ENCODE data around the gene TBXA2R.
"Not testable (repeated sequence)": the region's sequence is repeated elsewhere in the genome, so short reads cannot be mapped to it uniquely, and the experiment has no call there.

The TBXA2R gene

GRCh38 chr19:3639479-3639878 is 32.8 kb upstream of the TBXA2R start:
- DNase-seq (ENCODE audit: low read depth), result no peak

DNA sequence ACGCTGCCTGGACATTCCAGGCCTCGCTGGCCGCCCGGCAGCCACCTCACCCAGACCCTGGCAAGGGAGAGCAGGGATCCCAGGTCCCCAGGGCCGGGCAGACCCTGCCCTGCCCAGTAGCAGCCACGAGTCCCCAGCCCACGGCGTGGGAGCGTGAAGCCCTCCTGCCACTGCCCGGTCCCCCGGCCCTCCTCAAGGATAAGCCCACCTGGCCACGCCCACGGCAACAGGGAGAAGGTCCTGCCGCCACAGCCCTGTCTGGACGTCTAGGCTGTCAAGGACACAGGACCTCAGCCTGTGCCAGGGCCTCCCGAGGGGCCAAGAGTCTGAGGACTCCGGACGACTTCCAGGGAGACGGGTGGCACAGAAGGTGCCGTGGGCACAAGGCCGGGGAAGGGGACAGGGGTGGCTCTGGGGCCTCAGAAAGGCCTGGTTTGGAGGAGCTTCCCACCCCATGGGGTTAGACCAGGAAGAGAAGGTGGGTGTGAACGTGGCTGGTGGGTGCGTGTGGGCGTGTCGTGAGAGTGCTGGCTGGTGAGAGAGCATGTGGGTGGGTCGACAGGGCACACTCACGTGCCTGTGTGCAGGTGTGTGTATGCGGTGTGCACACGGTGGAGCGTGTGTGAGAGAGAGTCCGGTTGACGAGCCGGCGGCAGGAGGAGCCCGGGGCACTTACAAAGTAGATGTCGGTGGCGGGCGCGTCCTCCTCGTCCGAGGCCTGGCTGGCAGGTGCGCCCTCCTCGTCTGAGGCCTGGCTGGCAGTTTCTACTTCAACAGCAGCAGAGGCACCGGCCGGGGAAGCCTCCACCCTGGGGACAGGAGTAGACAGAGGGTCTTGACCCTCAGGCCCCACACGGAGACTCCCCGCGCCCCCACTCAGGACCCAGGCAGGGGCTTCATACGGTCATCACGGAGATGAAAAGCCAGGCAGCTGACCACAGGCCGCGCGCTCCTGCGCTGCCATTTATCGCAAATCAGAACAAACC is 31.8 kb upstream of the TBXA2R start:
- DNase-seq (ENCODE audit: low read depth), result no peak

GRCh38 chr19:3637621-3638020 is 30.9 kb upstream of the TBXA2R start:
- DNase-seq (ENCODE audit: low read depth), result no peak

DNA sequence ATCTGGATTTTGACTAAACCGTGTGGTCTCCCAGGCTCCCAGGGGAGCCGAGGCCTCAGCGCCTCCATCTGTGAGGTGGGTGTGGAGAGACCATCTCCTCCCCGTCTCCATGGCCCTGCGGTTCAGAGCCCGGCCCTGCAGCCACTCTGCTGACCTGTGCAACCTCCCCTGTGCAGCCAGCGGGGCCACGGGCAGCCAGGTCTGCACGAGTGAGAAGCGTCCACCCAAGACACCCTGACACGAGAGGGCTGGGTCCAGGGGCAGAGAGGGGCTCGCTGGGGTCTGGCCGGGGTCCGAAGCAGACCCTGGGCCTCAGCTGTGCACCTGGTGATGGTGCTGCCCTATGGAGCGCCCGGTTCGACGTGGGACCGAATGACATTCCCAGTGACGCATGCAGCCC is 30.3 kb upstream of the TBXA2R start:
- DNase-seq (ENCODE audit: low read depth), result no peak

DNA sequence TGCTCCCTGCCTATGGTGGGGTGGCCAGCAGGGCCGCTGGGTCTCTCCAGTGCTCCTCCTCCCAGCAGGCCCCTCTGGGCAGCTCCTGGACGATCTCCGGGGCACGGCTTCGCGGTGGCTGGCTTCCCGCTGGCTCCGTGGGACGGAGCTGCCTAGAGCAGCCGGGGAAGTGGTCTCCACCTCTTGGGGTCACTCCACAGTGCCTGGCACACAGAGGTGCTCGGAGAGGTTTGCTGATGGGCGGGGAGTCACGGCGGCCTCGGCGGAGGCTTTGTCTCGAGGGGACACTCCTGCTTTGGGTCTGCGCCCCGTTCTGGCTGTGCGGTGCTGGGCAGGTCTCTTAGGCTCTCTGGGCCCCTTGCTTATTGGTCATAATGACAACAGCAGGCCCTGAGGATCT is 29.8 kb upstream of the TBXA2R start:
- DNase-seq (ENCODE audit: low read depth), result no peak

GRCh38 chr19:3634496-3635045 is 27.9 kb upstream of the TBXA2R start:
- DNase-seq (ENCODE audit: low read depth), result no peak

DNA sequence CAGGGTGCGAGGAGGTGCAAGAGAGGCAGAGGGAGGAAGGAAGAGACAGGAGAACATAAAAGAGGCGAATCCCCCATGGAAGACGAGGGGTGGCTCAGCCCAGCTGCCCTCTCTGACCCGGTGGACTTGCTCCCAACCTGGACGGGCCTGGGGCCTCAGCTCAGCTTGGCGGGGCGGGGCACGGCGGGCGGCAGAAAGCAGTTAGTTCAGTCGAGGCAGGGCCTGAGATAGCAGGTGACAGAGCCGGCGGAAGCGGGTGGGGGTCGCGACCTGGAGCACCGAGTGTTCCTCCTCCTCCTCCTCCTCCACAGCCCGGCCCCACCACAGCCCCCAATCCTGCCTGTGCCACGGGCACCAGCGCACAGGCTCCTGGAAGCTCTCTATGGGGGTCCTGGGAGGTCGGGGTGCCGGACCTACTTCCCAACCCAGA is 26.9 kb upstream of the TBXA2R start:
- DNase-seq (ENCODE audit: low read depth), result no peak

DNA sequence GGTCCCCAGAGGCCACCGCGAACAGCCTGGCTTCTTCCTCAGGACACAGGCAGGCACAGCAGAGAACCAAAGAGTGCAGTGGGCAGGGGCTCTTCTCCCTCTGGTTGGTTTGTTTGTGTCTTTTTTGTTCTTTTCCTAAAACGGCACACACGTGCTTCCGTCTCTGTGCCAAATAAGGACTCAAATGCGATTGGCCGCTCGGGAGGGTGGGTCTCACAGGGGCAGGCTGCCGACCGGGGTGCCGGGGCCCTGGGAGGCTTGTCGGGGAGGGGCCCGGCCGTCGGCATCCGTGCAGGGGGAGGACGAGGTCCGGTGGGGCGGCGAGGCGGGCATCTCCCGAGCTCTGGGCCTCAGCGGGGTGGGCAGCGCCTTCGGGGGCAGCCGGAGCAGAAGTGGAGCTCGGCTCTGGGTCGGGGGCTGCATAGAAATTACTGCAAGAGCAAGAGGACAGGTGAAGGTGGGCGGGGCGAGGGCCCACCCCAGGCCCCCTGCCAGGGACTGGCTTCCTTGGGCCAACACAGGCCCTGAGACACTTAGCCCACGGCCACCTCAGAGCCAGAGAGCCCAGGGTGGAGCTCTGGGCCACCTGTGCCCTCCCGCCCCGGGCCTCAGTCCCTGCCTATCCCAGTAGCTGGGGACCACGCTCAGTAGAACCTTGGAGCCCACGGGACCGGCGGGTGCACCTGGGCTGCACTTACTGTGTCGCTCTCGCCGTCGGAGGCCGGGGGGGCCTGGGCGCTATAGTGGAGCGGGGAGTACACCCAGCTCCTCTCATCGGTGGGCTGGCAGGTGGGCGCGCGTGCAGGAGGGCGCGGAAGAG is 26.3 kb upstream of the TBXA2R start:
- DNase-seq (ENCODE audit: low read depth), result no peak

DNA sequence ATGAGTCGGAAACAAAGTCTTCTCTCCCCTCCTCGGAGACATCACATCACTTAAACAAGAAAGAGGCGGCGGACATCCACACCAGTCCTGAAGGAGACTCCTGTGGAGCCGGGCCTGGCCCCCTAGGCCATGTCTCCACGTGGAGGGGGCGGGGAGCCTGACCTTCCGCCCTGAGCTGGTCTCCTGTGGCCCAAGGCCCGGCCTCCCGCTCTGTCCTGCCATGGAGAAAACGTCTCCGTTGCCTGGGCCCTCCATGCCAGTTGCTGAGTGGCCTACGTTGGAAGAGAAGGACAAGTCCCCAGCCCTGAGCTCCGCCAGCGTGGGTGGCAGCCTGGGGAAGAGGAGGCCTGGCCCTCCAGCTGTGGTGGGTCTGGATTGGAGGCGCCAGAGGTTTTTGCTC is 25.4 kb upstream of the TBXA2R start:
- DNase-seq (ENCODE audit: low read depth), result no peak

GRCh38 chr19:3631053-3631861 is 24.6 kb upstream of the TBXA2R start:
- no peak for DNase-seq (ENCODE audit: low read depth)

- DNase-seq (ENCODE audit: low read depth), result not testable (repeated sequence)
Measured at GRCh38 chr19:3628766-3629165, 22.1 kb upstream of the TBXA2R start.

DNA sequence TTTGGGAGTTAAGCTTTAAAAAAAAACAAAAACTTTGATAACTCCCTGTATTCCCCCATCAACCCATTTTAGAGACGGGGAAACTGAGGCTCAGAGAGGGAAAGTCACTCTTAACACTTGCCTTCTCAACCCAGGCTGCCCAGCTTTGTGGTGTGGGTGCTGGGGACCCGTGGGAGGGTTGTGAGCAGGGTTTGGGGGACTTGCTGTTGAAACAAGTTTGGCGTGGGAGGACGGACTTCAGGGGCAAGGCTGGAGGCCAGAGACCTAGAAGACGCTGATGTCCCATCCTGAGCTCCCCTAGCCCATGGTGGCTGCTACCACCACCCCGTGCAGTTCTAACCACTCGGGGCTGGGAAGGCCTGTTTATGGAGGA is 20.7 kb upstream of the TBXA2R start:
- no peak for DNase-seq (ENCODE audit: low read depth)

DNA sequence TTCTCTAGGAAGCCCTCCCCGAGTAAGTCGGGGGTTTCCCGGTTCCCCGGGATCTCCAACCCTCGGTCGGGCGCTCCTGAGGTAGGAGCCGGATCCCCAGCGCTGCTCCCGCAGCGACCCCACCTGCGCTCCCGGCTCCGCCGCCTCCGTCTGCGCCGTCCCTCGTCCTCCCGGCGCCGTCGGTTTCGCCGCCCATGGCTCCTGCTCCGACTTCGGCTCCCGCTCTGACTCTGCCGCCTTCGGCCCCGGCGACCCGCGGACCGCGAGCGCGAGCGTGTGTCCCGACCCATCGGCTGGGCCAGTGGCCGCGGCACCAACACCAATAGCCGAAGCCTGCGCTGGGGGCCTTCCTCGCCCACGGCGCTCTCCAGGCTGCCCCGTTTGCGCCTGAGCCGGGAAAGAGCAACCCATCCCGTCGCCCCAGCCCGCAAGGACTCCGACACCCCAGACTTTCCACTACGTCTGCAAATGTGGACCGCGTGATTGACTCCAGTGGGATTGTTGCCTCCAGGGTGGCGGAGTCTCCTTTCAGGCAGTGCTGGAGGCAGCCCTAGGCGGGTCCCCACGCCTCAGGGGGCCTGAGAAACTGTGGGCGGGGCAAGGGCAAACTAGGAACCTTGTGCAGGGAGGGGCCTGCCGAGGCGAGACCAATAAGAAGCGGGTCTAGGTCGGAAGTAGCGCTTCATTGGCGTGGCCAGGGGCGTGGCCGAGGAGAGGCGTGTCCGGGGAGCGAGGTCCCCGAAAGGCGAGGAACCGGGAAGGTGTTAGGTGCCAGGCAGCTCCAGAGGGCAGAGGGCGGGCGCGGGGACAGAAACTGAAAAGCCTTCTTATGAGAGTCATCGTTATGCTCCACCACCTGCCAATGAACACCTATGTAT is 20.0 kb upstream of the TBXA2R start, which contains the start of gene CACTIN:
Gene CACTIN, minus strand, starts transcription at position 318 of the 878 bp plus-strand sequence. Its CDS starts 28 bp downstream, at position 290.
- DNase-seq (ENCODE audit: low read depth), result peak; percentile 99

DNA sequence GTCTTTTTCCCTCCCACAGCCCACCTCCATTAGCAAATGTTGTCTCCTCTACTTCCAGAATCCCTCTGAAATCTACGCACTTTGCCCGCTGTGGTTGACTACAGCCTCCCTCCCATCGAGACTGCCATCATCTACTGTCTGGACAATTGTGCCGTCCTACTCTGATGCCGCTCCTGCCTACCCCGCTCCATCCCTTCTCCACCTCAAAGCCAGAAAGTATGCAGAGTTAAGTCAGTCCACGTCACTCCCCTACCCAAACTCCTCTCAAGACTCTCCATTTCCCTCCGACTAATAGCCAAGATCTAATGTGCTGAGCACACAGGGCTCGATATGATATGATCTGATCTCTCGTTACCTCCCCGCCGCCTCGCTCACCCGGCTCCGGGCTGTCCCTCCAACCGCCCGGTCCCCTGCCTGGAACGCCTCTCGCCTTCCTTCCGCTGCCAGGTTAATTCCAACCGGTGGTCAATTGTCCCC is 19.4 kb upstream of the TBXA2R start:
- DNase-seq (ENCODE audit: low read depth), result no peak

GRCh38 chr19:3623716-3624115 is 17.0 kb upstream of the TBXA2R start:
- no peak for DNase-seq (ENCODE audit: low read depth)

- no peak for DNase-seq (ENCODE audit: low read depth)
Measured at GRCh38 chr19:3622224-3622623, 15.5 kb upstream of the TBXA2R start.

GRCh38 chr19:3621689-3622088 is 15.0 kb upstream of the TBXA2R start:
- no peak for DNase-seq (ENCODE audit: low read depth)

GRCh38 chr19:3620817-3621547 is 14.3 kb upstream of the TBXA2R start:
- DNase-seq (ENCODE audit: low read depth), result no peak

DNA sequence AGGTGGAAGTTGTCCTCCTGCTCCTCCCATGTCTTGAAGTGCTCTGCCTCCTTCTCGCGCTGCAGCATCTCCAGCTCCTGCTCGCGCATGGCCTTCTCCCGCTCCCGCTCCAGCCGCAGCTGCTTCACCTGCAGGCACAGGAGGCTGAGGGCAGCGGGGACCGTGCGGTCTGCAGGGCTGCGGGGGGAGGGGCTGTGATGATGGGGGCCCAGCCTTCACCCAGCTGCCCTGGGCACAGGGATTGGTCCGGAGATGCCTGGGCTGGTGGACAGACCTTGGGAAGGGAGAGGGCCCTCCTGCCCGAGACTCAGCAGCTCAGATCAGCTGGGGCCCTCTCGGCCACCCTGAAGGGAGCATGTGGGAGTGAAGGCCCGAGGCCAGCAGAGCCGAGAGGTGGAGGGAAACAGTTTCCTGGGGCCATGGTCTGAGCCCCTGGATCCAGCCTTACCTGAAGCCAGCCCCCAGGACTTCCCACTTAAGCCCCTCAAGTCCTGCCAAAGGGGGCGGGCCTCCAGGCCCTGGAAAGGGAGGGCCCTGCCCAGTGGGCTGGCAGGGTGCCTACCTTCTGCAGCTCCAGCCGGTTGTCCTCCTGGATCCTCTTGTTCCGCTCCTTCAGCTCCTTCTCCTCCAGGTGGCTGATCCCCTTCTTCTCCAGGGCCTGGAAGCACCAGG is 13.6 kb upstream of the TBXA2R start:
- no peak for DNase-seq (ENCODE audit: low read depth)

All from activated T-cell treated with anti-CD3 and anti-CD28 coated beads for 1 hour (primary cell).